T-cell (primary cell): ENCODE data around the gene CDC45. TPM values are rescaled to one million over a fixed set of nuclear protein-coding genes. Genes with fewer than 3 reads are reported as not detected.

Experiments used
- ATAC-seq, 4 experiments: fragments of 200-7000 bp in 3 of 4; fragments of 150-1000 bp in 1 of 4; cut with Tn5 transposase; replicated peaks in 1 of 4; 1 replicate in 3 of 4; 2 replicates in 1 of 4; pipeline ENCODE4 v1.10.0; 2021; ENCODE audit warnings: moderate library complexity in 3 of 4, mild to moderate bottlenecking in 2 of 4, moderate number of reproducible peaks in 1 of 4
- CTCF ChIA-PET, 2 donors: fragments of 300-600 bp; sonication (Branson Sonifier 250); formaldehyde crosslinking; loops; one replicate each; lab custom pipeline; 2022; ENCODE audit warnings: antibody characterized with exemption in 2 of 2; lab: Charles Lee
- POLR2A ChIA-PET, 2 donors: fragments of 300-600 bp; sonication (Branson Sonifier 250); formaldehyde crosslinking; loops; one replicate each; lab custom pipeline; 2022; ENCODE audit warnings: antibody characterized with exemption in 2 of 2; lab: Charles Lee
- DNase-seq, 35 experiments: peaks; one replicate each; pipeline versions ENCODE4 v3.0.0 to v3.0.0-alpha.2; 2013 to 2023
- H3K27ac ChIP-seq: one replicate; pipeline ENCODE4 v1.5.1; 2013; ENCODE audit warnings: low read length
- H3K27me3 ChIP-seq, 2 experiments: replicated peaks in 1 of 2; 1 replicate in 1 of 2; 2 replicates in 1 of 2; pipeline versions ENCODE4 v1.6.1 to v1.7.0; 2013; ENCODE audit warnings: low read length in 1 of 2, mixed read lengths in 1 of 2; ENCODE audit not compliant: control insufficient read depth in 2 of 2, insufficient read depth in 2 of 2; ENCODE audit errors: extremely low read depth in 1 of 2
- H3K36me3 ChIP-seq, 2 donors: 1 replicate in 1 of 2; 2 replicates in 1 of 2; pipeline versions ENCODE4 v1.6.1 to v1.7.0; 2013; ENCODE audit warnings: low read length in 1 of 2; ENCODE audit not compliant: control insufficient read depth in 2 of 2, insufficient read depth in 1 of 2; ENCODE audit errors: extremely low read depth in 1 of 2
- H3K4me1 ChIP-seq, 2 experiments: 1 replicate in 1 of 2; 2 replicates in 1 of 2; pipeline versions ENCODE4 v1.6.1 to v1.7.0; 2013; ENCODE audit warnings: low read length in 2 of 2, mixed read lengths in 1 of 2; ENCODE audit not compliant: insufficient read depth in 2 of 2, control insufficient read depth in 1 of 2; ENCODE audit errors: extremely low read depth in 1 of 2
- H3K4me3 ChIP-seq, 2 donors: 1 replicate in 1 of 2; 2 replicates in 1 of 2; pipeline versions ENCODE4 v1.5.1 to v1.7.0; 2013; ENCODE audit warnings: mild to moderate bottlenecking in 2 of 2, low read length in 1 of 2, moderate library complexity in 1 of 2; ENCODE audit not compliant: control insufficient read depth in 1 of 2; ENCODE audit errors: extremely low read depth in 1 of 2
- H3K9me3 ChIP-seq: 2 replicates; pipeline ENCODE4 v1.7.0; 2013
- H3K27ac Mint-ChIP-seq, 2 donors: one replicate each; pipeline ENCODE4 v1.8.0; 2020 to 2021; ENCODE audit warnings: mild to moderate bottlenecking in 2 of 2, mixed read lengths in 2 of 2
- H3K27me3 Mint-ChIP-seq, 2 donors: one replicate each; pipeline ENCODE4 v1.8.0; 2021 to 2022; ENCODE audit warnings: mixed read lengths in 2 of 2
- H3K36me3 Mint-ChIP-seq: one replicate; pipeline ENCODE4 v1.8.0; 2021; ENCODE audit warnings: mixed read lengths
- H3K4me1 Mint-ChIP-seq, 3 donors: one replicate each; pipeline ENCODE4 v1.8.0; 2020 to 2022; ENCODE audit warnings: mixed read lengths in 3 of 3, mild to moderate bottlenecking in 1 of 3
- H3K4me3 Mint-ChIP-seq, 3 donors: one replicate each; pipeline ENCODE4 v1.8.0; 2020 to 2022; ENCODE audit warnings: mild to moderate bottlenecking in 3 of 3, mixed read lengths in 3 of 3, moderate library complexity in 3 of 3
- H3K9me3 Mint-ChIP-seq, 3 donors: one replicate each; pipeline ENCODE4 v1.8.0; 2020 to 2022; ENCODE audit warnings: mixed read lengths in 3 of 3
- WGBS: methylation state at CpG from one replicate; pipeline ENCODE4 v1.1.5; 2013; ENCODE audit warnings: missing lambda C conversion rate; ENCODE audit not compliant: insufficient coverage; 5-methylcytosine and 5-hydroxymethylcytosine counted together
- total RNA-seq, 35 experiments: library from RNA in 6 of 35; stranded (reverse) in 6 of 35; fragments of 120-200 nt in 1 of 35; gene quantifications; one replicate each; pipeline versions ENCODE4 v1.2.1 to v1.2.4 and lab custom pipeline; 2013 to 2026

Gene CDC45
- total RNA-seq, 5 donors from 2014 or later (not counting 1 experiment from before 2014, with no cell fraction given), result 0.56 to 2.7 (median 2.2) TPM

DNA sequence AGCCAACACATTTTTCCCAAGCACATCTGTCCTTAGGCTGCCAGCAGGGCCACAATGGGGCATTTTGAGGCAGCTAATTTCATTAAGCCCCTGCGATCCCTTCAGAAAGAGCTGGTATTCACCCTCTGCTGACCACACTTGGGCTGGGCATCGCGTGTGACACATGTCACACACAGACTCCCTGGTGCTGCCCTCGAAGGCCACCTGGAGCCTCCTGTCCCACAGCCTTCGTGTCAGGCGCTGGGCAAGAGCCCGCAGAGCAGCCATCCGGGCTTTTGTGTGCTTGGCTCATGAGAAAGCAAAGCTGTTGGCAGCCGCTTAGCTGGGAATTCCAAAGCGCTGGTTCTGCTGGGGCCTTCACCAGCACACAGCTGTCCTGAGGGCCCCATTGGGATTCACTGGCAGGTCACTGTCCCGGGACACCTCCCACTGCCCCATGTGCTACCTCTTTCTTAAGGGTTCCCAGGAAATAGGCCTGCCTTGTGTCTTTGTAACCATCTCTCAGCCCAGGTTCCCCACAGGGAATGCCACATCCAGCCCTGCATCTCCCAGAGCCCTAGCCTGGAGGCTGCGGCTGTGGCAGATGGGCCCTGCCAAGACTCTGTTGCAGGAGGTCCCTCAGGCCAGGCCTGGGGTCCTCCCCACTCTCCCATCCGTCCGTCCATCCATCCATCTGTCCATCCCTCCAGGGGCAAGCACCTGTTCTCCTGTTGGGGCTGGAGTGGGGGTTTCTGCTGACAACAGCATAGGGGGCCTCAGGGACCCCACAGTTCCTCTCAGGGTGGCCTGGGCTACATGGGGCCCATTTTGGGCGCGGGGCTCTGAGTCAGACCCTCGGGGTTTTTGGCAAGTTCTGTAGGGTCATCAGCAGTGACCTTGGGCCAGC, 39.6 kb downstream of the CDC45 start:
- Histone ChIP-seq H3K36me3 (no peaks in the 10 kb centered on the region), H3K27ac (no peak overlapping the region), H3K4me1 (peaks cover 0 to 20% of the 10 kb centered on the region in 2 experiments), H3K9me3 (no peaks in the 10 kb centered on the region), H3K4me3 (no peak overlapping the region), H3K27me3 (peaks cover 0 to 27% of the 10 kb centered on the region in 2 experiments)
- no peaks in the 10 kb centered on the region for H3K9me3 Mint-ChIP-seq
- DNase-seq (no peak), ATAC-seq (no peak)
- WGBS, result 96% methylated on average over 15 of the region's 17 CpGs
- ChIA-PET POLR2A (no interaction called here), CTCF (no interaction called here)
- peaks cover 0 to 10% of the 10 kb centered on the region in 2 donors for H3K27me3 Mint-ChIP-seq
- no peak overlapping the region for H3K27ac Mint-ChIP-seq
- H3K4me3 Mint-ChIP-seq, result no peak overlapping the region
- no peaks in the 10 kb centered on the region for H3K36me3 Mint-ChIP-seq
- H3K4me1 Mint-ChIP-seq, result peaks cover 5 to 8% (median 6%) of the 10 kb centered on the region in 3 donors

DNA sequence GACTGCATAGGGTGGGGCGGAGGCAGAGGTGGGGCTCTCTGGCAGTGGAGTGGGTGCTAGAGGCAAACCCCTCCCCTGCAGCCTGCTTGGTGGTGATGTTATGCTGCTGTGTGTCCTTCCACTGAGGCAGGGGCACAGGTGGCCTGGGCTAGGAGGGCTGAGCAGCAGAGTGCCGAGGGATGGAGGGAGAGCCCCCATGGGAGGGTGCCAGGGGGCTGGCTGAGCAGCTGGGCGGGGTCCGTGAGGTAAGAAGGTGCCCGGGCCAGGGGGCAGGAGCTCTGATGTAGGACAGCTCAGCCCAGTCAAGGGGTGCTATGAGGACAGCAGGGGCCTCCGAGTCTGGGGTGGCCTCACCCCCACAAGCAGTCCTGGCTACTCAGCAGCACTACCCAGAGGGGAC, 40.3 kb downstream of the CDC45 start:
- 93% methylated on average over 4 of the region's 6 CpGs for WGBS
- no peak for DNase-seq
- H3K9me3 ChIP-seq, result no peaks in the 10 kb centered on the region

GRCh38 chr22:19520566-19521305, 41.0 kb downstream of the CDC45 start:
- no peak overlapping the region for H3K4me3 ChIP-seq
- H3K4me1 ChIP-seq, result peaks cover 0 to 21% of the 10 kb centered on the region in 2 experiments
- no peaks in the 10 kb centered on the region for H3K36me3 ChIP-seq
- H3K9me3 ChIP-seq, result no peaks in the 10 kb centered on the region
- no peak for ATAC-seq
- WGBS, result 96% methylated on average over 10 of the region's 10 CpGs
- H3K27me3 ChIP-seq, result peaks cover 2 to 41% of the 10 kb centered on the region in 2 experiments
- no peak for DNase-seq
- Mint-ChIP-seq H3K4me3 (no peak overlapping the region), H3K9me3 (no peaks in the 10 kb centered on the region), H3K4me1 (peaks cover 5 to 15% (median 8%) of the 10 kb centered on the region in 3 donors), H3K27me3 (peaks cover 7 to 21% of the 10 kb centered on the region in 2 donors), H3K36me3 (no peaks in the 10 kb centered on the region), H3K27ac (no peak overlapping the region)
- no peak overlapping the region for H3K27ac ChIP-seq
- CTCF ChIA-PET, result no interaction called here
- POLR2A ChIA-PET, result no interaction called here

More for the DNA sequence above, 40.3 kb downstream of the CDC45 start:
- Mint-ChIP-seq H3K4me3 (no peak overlapping the region), H3K36me3 (no peaks in the 10 kb centered on the region), H3K27ac (no peak overlapping the region), H3K4me1 (peaks cover 4 to 13% (median 7%) of the 10 kb centered on the region in 3 donors), H3K9me3 (no peaks in the 10 kb centered on the region), H3K27me3 (peaks cover 4 to 15% of the 10 kb centered on the region in 2 donors)
- Histone ChIP-seq H3K27ac (no peak overlapping the region), H3K36me3 (no peaks in the 10 kb centered on the region), H3K4me3 (no peak overlapping the region), H3K4me1 (peaks cover 0 to 23% of the 10 kb centered on the region in 2 experiments), H3K27me3 (peaks cover 2 to 34% of the 10 kb centered on the region in 2 experiments)
- CTCF ChIA-PET, result no interaction called here
- POLR2A ChIA-PET, result no interaction called here
- no peak for ATAC-seq

DNA sequence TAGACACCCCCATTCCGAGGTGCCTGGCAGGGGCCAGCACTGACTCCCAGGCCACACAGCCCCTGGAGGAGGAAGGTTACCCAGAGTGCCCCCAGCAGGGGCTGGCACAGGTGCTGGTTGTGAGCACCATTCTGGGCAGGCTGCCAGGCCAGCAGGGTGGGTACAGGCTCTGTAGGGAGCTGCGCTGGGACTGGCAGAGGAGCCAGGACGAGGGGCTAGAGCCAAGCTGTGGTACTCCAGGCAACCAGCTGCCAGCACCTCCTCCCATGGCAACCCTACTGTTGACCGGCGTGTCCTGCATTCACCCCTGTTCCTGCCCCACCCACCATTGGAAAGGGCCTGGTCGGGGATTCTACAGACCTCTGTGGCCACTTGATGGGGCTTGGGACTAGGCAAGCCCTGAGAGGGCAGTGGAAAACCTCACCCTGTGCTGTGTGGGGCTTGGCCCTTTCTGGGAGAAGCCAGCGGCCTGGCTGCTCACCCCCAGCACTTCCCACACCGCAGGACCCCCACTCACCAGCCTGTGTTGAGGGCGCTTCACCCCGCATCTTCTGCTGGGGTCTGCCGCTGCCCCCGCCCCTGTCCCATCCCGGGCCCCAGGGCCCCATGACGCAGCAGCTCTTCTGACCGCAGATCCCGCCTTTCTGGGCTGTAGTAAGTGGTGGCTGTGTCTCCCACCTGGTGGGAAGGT, 42.6 kb downstream of the CDC45 start:
- Histone ChIP-seq H3K27ac (no peak overlapping the region), H3K27me3 (peaks cover 2 to 57% of the 10 kb centered on the region in 2 experiments), H3K4me1 (peaks cover 0 to 21% of the 10 kb centered on the region in 2 experiments), H3K4me3 (no peak overlapping the region), H3K9me3 (no peaks in the 10 kb centered on the region), H3K36me3 (no peaks in the 10 kb centered on the region)
- ATAC-seq, result no peak
- H3K9me3 Mint-ChIP-seq, result no peaks in the 10 kb centered on the region
- 87% methylated on average over 10 of the region's 16 CpGs for WGBS
- ChIA-PET CTCF (no interaction called here), POLR2A (interaction anchor here in 1 of 2 donors (0.6 kb wide), 1 partner anchor 9 kb away, joined by 3 read pairs; no protein-coding TSS in a partner anchor)
- DNase-seq, result no peak
- no peaks in the 10 kb centered on the region for H3K36me3 Mint-ChIP-seq
- peaks cover 5 to 17% (median 8%) of the 10 kb centered on the region in 3 donors for H3K4me1 Mint-ChIP-seq
- H3K4me3 Mint-ChIP-seq, result peak overlapping the region in 2 of 3 donors; percentile 45 to 75
- H3K27me3 Mint-ChIP-seq, result peaks cover 15 to 35% of the 10 kb centered on the region in 2 donors
- H3K27ac Mint-ChIP-seq, result no peak overlapping the region

DNA sequence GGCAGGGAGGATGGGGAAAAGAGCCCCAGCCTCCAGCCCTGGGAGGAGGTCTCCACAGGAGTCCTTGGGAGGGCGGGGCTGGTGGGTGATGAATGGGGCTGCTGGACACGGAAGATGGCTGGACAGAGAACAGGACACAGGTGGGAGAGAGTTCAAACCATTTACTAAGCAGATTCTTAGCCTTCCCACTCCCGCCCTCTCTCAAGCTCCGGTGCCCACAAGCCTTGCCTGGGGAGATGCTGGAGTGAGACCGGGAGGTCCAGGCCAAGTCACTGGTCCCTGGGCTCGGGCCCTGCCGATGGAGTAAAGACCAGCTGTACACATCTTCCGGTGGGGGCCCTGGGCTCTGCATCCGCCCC, 43.1 kb downstream of the CDC45 start:
- POLR2A ChIA-PET, result no interaction called here
- peak overlapping the region; percentile 28 to 75 (median 45) for H3K4me3 Mint-ChIP-seq

More for the DNA sequence above, 43.1 kb downstream of the CDC45 start:
- Histone ChIP-seq H3K27me3 (peaks cover 2 to 62% of the 10 kb centered on the region in 2 experiments), H3K27ac (no peak overlapping the region), H3K4me1 (peaks cover 0 to 21% of the 10 kb centered on the region in 2 experiments), H3K9me3 (no peaks in the 10 kb centered on the region), H3K36me3 (no peaks in the 10 kb centered on the region), H3K4me3 (peak overlapping the region in 1 of 2 donors; percentile 72)
- Mint-ChIP-seq H3K27ac (no peak overlapping the region), H3K4me1 (peaks cover 5 to 17% (median 8%) of the 10 kb centered on the region in 3 donors), H3K27me3 (peaks cover 15 to 37% of the 10 kb centered on the region in 2 donors), H3K36me3 (no peaks in the 10 kb centered on the region), H3K9me3 (no peaks in the 10 kb centered on the region)
- no peak for DNase-seq
- ATAC-seq, result no peak
- CTCF ChIA-PET, result no interaction called here
- WGBS, result 42% methylated on average over 7 of the region's 9 CpGs
